HUDEP-2 (cell line): ENCODE measurements around the gene ZFYVE21.

Experiments used
- DNase-seq, 76 experiments: peaks; one replicate each; lab custom pipeline; 2025; ENCODE audit not compliant: unreplicated experiment in 76 of 76; lab: John Stamatoyannopoulos, UW

ZFYVE21 gene

GRCh38 chr14:103715052-103716000 is at the start of gene ZFYVE21, which contains the start of gene XRCC3:
Gene ZFYVE21 (plus strand): TSS chr14:103715810. CDS start chr14:103715842, 32 bp downstream.
Gene XRCC3 (minus strand): TSS chr14:103715451. CDS start chr14:103711087, 4,364 bp downstream.
- peak in 75 of 76 experiments; percentile 58 to 100 (median 99) for DNase-seq

- peak in 1 of 76 experiments; percentile 1 for DNase-seq
These were observed 47.9 kb upstream of the ZFYVE21 start for GRCh38 chr14:103667671-103668070.

GRCh38 chr14:103668117-103668516 is 47.5 kb upstream of the ZFYVE21 start:
- no peak for DNase-seq

GRCh38 chr14:103669370-103669769 is 46.2 kb upstream of the ZFYVE21 start:
- no peak for DNase-seq

- DNase-seq: no peak
These were observed 43.7 kb upstream of the ZFYVE21 start for GRCh38 chr14:103671911-103672310.

GRCh38 chr14:103675957-103676356 is 39.7 kb upstream of the ZFYVE21 start:
- DNase-seq: no peak

- no peak for DNase-seq
These were observed 38.5 kb upstream of the ZFYVE21 start for GRCh38 chr14:103676881-103677675.

GRCh38 chr14:103679351-103679750 is 36.3 kb upstream of the ZFYVE21 start:
- DNase-seq: peak in 46 of 76 experiments; percentile 3 to 56 (median 22)

GRCh38 chr14:103680491-103681231 is 34.9 kb upstream of the ZFYVE21 start:
- no peak for DNase-seq

- DNase-seq: no peak
These were observed 32.5 kb upstream of the ZFYVE21 start for GRCh38 chr14:103683139-103683538.

GRCh38 chr14:103684471-103684870 is 31.1 kb upstream of the ZFYVE21 start:
- DNase-seq: no peak

- no peak for DNase-seq
These were observed 30.7 kb upstream of the ZFYVE21 start for GRCh38 chr14:103684871-103685270.

- no peak for DNase-seq
These were observed 30.1 kb upstream of the ZFYVE21 start for GRCh38 chr14:103685276-103686211.

GRCh38 chr14:103686831-103687485 is 28.7 kb upstream of the ZFYVE21 start:
- no peak for DNase-seq

- DNase-seq: no peak
These were observed 27.9 kb upstream of the ZFYVE21 start for GRCh38 chr14:103687712-103688111.

GRCh38 chr14:103688441-103688840 is 27.2 kb upstream of the ZFYVE21 start:
- DNase-seq: no peak

GRCh38 chr14:103688906-103689902 is 26.4 kb upstream of the ZFYVE21 start:
- no peak for DNase-seq

GRCh38 chr14:103690332-103690731 is 25.3 kb upstream of the ZFYVE21 start:
- no peak for DNase-seq
